Adrenal gland (tissue), 19 donors: ENCODE data around the gene CFAP20. TPM values are rescaled to one million over a fixed set of nuclear protein-coding genes. Genes with fewer than 3 reads are reported as not detected.

Source experiments
- DNase-seq, 7 donors: peaks; one replicate each; pipeline ENCODE4 v3.0.0-alpha.2; 2019 to 2020
- H3K27ac ChIP-seq, 5 donors: fragments of 200-600 bp; sonication (generic) in 4 of 5; 1 replicate in 3 of 5; 2 replicates in 2 of 5; pipeline versions ENCODE4 v1.5.1 to v1.8.0; 2016 to 2020; ENCODE audit warnings: mild to moderate bottlenecking in 1 of 5
- H3K27me3 ChIP-seq: fragments of 200-600 bp; 2 replicates; pipeline ENCODE4 v1.8.0; 2021
- H3K36me3 ChIP-seq, 2 donors: fragments of 200-600 bp; replicated peaks in 1 of 2; 1 replicate in 1 of 2; 2 replicates in 1 of 2; pipeline versions ENCODE4 v1.5.1 to v1.8.0; 2018 to 2022
- H3K4me1 ChIP-seq, 2 donors: fragments of 200-600 bp; replicated peaks in 1 of 2; 1 replicate in 1 of 2; 2 replicates in 1 of 2; pipeline versions ENCODE4 v1.5.1 to v1.8.0; 2018 to 2021
- H3K4me3 ChIP-seq, 4 donors: fragments of 200-600 bp; sonication (generic) in 3 of 4; one replicate each; pipeline ENCODE4 v1.5.1; 2016 to 2018
- H3K9me3 ChIP-seq, 3 donors: fragments of 200-600 bp; sonication (generic) in 1 of 3; replicated peaks in 1 of 3; 1 replicate in 2 of 3; 2 replicates in 1 of 3; pipeline versions ENCODE4 v1.5.1 to v1.8.0; 2016 to 2021
- CTCF ChIP-seq, 6 experiments: fragments of 450-650 bp in 4 of 6; fragments of 200-600 bp in 2 of 6; sonication (generic) in 1 of 6; IDR thresholded peaks; 1 replicate in 5 of 6; 2 replicates in 1 of 6; pipeline versions ENCODE4 v1.5.1 to v1.8.0; 2016 to 2021; ENCODE audit warnings: antibody characterized with exemption in 6 of 6, mild to moderate bottlenecking in 2 of 6, moderate library complexity in 1 of 6
- POLR2A ChIP-seq, 2 donors: fragments of 450-650 bp; IDR thresholded peaks; one replicate each; pipeline ENCODE4 v1.6.1; 2017; ENCODE audit warnings: antibody characterized with exemption in 2 of 2, mild to moderate bottlenecking in 2 of 2, moderate library complexity in 1 of 2
- WGBS, 4 donors: extraction: QIAGEN DNeasy Blood & Tissue Kit in 2 of 4; methylation state at CpG; one replicate each; pipeline versions ENCODE4 v1.1.5 to v1.1.7; 2013 to 2017; 5-methylcytosine and 5-hydroxymethylcytosine counted together
- intact Hi-C, 2 donors: fragments of 100-400 bp; cut with DNase I; formaldehyde crosslinking; loops; one replicate each; pipeline versions ENCODE4 v1.14.1 to v1.15.0; 2022 to 2023
- long read RNA-seq, 10 donors: library from polyadenylated mRNA in 3 of 10; unstranded in 2 of 10; stranded (forward) in 1 of 10; transcript quantifications; one replicate each; pipeline ENCODE4 v2.0.0 and lab custom pipeline, GENCODE V29; 2021 to 2026
- polyA plus RNA-seq, 3 donors: library from polyadenylated mRNA; stranded (reverse); fragments of 200-250 nt in 2 of 3; fragments of 350-450 nt in 1 of 3; fragmentation: Illumina TruSeq in 1 of 3; extraction: RNeasy Lipid Tissue Mini Kit (QIAGEN cat#74804) in 1 of 3; gene quantifications; one replicate each; pipeline ENCODE4 v1.2.3, GENCODE V29; 2013 to 2014
- total RNA-seq, 9 donors: library from RNA; depleted of rRNA in 4 of 9; stranded (reverse); fragments of >200 nt in 4 of 9; fragments of 120-200 nt in 1 of 9; fragmentation: NEBNext Ultra II Directional in 1 of 9; extraction: Animal tissue kit (Norgen Biotek cat#: 25700) in 1 of 9; gene quantifications; one replicate each; pipeline versions ENCODE4 v1.1.0 to v1.2.4, GENCODE V29; 2013 to 2023
- donor health status: healthy with polysubstance abuse.
- donor health status: Bipolar disorder and iron deficiency.
- donor health status: DM: yes; HTN: yes; CAD: no.
- donor health status: DM: no; HTN: no; CAD: no.
- donor health status: DM: no; HTN: no; CAD: no.
- donor health status: DM: yes; HTN: yes; CAD: no.

CFAP20 gene
- 10 to 100 TPM; 18.6 to 73.3 (median 38.8) TPM for total RNA-seq
- polyA plus RNA-seq: 10 to 100 TPM; 17.1 to 62.5 (median 18.4) TPM
- long read RNA-seq, donor 1, transcript CFAP20-201 (6 exons, 1,354 nt): major isoform, 28 of 43 reads
- long read RNA-seq, donor 1, partial matches to known transcripts: 11 of 43 reads
- long read RNA-seq, donor 1, other reads (novel, unspliced or antisense): 0 of 43 reads
- long read RNA-seq, donor 2, transcript CFAP20-201 (6 exons, 1,354 nt): major isoform, 13 of 27 reads
- long read RNA-seq, donor 2, transcript CFAP20-204 (3 exons, 481 nt): minor isoform, 5 of 27 reads
- long read RNA-seq, donor 2, partial matches to known transcripts: 8 of 27 reads
- long read RNA-seq, donor 2, other reads (novel, unspliced or antisense): 0 of 27 reads
- long read RNA-seq, donor 3, transcript CFAP20-201 (6 exons, 1,354 nt): major isoform, 15 of 18 reads
- long read RNA-seq, donor 3, partial matches to known transcripts: 0 of 18 reads
- long read RNA-seq, donor 3, other reads (novel, unspliced or antisense): 0 of 18 reads
- long read RNA-seq, donor 4, transcript CFAP20-201 (6 exons, 1,354 nt): major isoform, 36 of 38 reads
- long read RNA-seq, donor 4, partial matches to known transcripts: 2 of 38 reads
- long read RNA-seq, donor 4, other reads (novel, unspliced or antisense): 0 of 38 reads
- long read RNA-seq, donor 5, transcript CFAP20-201 (6 exons, 1,354 nt): major isoform, 33 of 37 reads
- long read RNA-seq, donor 5, partial matches to known transcripts: 0 of 37 reads
- long read RNA-seq, donor 5, other reads (novel, unspliced or antisense): 3 of 37 reads
- long read RNA-seq, donor 6, transcript CFAP20-201 (6 exons, 1,354 nt): major isoform, 26 of 31 reads
- long read RNA-seq, donor 6, partial matches to known transcripts: 1 of 31 reads
- long read RNA-seq, donor 6, other reads (novel, unspliced or antisense): 1 of 31 reads
- long read RNA-seq, donor 7, transcript CFAP20-201 (6 exons, 1,354 nt): major isoform, 11 of 20 reads
- long read RNA-seq, donor 7, partial matches to known transcripts: 6 of 20 reads
- long read RNA-seq, donor 7, other reads (novel, unspliced or antisense): 0 of 20 reads
- long read RNA-seq, donor 8, transcript CFAP20-201 (6 exons, 1,354 nt): major isoform, 25 of 38 reads
- long read RNA-seq, donor 8, partial matches to known transcripts: 10 of 38 reads
- long read RNA-seq, donor 8, other reads (novel, unspliced or antisense): 0 of 38 reads
- long read RNA-seq, donor 9, transcript CFAP20-201 (6 exons, 1,354 nt): major isoform, 15 of 19 reads
- long read RNA-seq, donor 9, partial matches to known transcripts: 0 of 19 reads
- long read RNA-seq, donor 9, other reads (novel, unspliced or antisense): 0 of 19 reads
- long read RNA-seq, donor 10, transcript CFAP20-201 (6 exons, 1,354 nt): major isoform, 7 of 8 reads
- long read RNA-seq, donor 10, partial matches to known transcripts: 0 of 8 reads
- long read RNA-seq, donor 10, other reads (novel, unspliced or antisense): 0 of 8 reads

GRCh38 chr16:58129097-58129936 lies at the start of gene CFAP20:
CFAP20 (minus strand) TSS chr16:58129381; CDS start chr16:58129115, 266 bp downstream.
- no peaks in the 10 kb centered on the region for H3K27me3 ChIP-seq
- TF ChIP-seq POLR2A (IDR thresholded peaks at IDR 0.05) (peak; percentile 86 to 96), CTCF (IDR thresholded peaks at IDR 0.05) (no peak)
- peak within 1 kb of the TSS; percentile 33 to 89 (median 87) for H3K27ac ChIP-seq
- H3K9me3 ChIP-seq: no peaks in the 10 kb centered on the region
- H3K36me3 ChIP-seq: no peaks in the 10 kb centered on the region
- WGBS, 4 donors: 2 to 4% (median 3%) methylated on average over 44 to 70 of the region's 70 CpGs
- H3K4me3 ChIP-seq: peak within 1 kb of the TSS; percentile 58 to 96 (median 79)
- peak; percentile 97 to 100 (median 99) for DNase-seq
- intact Hi-C loops: no loop called here
- peaks cover 20 to 40% of the 10 kb centered on the region in 2 donors for H3K4me1 ChIP-seq

- no peaks in the 10 kb centered on the region for H3K27me3 ChIP-seq
- 91 to 100% (median 100%) methylated on average over 1 of the region's 1 CpG for WGBS, 4 donors
- H3K9me3 ChIP-seq: no peaks in the 10 kb centered on the region
- peaks cover 0 to 18% of the 10 kb centered on the region in 2 donors for H3K36me3 ChIP-seq
- H3K27ac ChIP-seq: no peak overlapping the region
- DNase-seq: no peak
- intact Hi-C loops: no loop called here
- H3K4me1 ChIP-seq: no peaks in the 10 kb centered on the region
- H3K4me3 ChIP-seq: no peak overlapping the region
- TF ChIP-seq CTCF (IDR thresholded peaks at IDR 0.05): no peak
- no peak for TF ChIP-seq POLR2A (IDR thresholded peaks at IDR 0.05)
These were observed 48.2 kb upstream of the CFAP20 start for GRCh38 chr16:58177353-58177710.

DNA sequence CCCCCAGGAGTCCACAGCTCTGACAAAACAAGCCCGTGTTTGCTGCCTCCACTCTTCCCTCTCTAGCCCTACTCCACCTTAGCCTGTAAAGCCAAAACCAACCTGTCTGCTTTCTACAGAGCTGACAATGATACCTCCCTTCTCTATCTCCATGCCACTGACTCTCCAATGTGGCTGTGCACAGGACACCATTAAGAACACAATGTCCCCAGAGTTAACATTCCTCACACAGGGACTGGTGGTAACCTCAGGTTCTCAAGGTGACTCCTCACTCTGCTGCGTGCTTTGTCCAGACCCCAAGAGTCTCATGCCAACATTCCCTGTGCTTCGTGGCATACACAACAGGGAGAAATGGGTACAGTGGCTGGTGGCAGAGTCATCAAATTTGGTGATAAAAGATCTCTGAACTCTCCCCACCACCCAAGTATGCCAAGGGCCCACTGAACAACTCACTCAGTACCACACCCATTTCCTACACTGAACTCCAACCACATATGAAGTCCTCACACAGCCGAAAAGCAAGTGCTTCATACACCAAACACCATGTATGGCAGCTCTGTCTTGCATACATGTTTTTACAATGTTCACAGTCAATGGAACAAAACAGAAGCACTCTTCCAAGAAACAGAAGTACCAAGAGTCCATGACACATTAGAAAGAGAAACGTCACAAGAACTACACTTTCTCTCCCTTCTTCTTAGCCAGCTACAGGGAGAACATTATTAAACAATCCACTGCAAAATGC lies 47.6 kb upstream of the CFAP20 start:
- TF ChIP-seq CTCF (IDR thresholded peaks at IDR 0.05) (no peak), POLR2A (IDR thresholded peaks at IDR 0.05) (no peak)
- Histone ChIP-seq H3K9me3 (no peaks in the 10 kb centered on the region), H3K4me1 (no peaks in the 10 kb centered on the region), H3K27ac (no peak overlapping the region), H3K27me3 (no peaks in the 10 kb centered on the region), H3K36me3 (peaks cover 0 to 18% of the 10 kb centered on the region in 2 donors), H3K4me3 (no peak overlapping the region)
- intact Hi-C loops: no loop called here
- DNase-seq: no peak
- WGBS, 4 donors: 94 to 99% (median 97%) methylated on average over 5 of the region's 5 CpGs
